ENCODE data around the gene AGAP1.

Gene AGAP1

DNA sequence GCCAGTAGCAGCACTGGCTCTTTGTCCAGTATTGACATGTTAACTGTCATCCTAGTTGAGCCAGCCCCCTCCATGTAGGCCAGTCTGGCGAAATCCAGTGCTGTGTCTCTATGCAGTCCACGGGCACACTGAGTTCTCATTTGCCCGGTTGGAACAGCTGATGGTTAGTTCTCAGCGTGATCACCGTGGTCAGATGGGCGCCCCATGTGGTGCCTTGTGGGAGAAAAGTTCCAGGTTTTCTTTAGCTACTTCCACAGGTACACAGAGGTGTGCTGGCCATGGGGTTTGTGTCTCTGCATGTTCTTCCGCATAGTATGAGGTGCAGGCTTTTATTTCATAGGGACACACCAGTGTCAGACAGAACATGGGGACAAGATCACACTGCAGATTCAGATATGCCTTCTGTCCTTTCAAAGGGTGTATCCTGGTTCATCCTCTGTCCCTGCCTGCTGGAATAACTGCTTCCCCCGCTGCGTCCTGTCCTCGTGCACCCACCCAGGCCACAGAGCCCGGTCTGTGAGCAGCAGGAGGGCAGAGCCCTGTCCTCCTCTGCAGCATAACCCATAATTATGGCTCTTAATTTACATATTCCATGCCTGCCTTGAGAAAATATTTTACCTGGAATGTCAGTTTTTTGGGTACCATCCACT lies 340.3 kb downstream of the AGAP1 start:
- no peak overlapping the region for H3K4me3 ChIP-seq (ENCODE audit: low read depth, low read length)

DNA sequence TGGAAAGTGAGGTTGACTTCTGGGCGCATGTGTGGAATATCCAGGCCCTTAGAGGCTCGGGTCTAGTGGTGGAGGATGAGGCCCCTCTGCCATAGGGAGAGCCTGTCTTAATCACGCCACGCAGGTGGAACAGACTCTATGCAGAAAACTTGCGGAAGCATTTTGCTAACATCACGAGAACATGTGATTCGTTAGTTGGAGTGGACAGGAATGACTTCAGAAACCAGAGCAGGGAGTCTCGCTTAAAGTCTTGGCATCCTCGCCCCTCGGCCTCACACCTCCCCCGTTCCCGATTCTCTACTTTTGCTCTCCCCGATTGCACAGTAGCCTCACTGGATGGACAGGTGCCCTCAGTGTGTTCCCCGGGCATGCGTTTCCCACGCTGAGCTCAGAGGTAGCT lies 340.9 kb downstream of the AGAP1 start:
- H3K4me3 ChIP-seq (ENCODE audit: low read depth, low read length): no peak overlapping the region

DNA sequence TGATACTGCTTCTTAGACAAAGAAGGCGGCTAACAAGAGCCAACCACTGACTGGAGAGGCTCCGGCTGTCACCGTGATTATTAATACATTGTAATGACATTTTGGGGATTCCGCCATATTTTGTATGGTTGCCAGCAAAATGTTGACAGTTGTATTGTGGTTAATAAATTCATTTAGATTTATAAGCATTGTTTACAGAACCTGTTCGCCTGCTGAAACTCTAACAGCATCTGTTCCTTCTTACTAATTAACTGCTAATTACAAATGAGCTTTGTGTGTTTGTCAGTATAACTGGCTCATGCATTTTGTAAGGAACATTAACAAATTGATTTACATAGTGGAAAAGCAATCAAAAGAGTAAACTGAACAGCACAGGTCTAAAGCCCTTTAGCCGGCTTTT lies 342.0 kb downstream of the AGAP1 start:
- H3K4me3 ChIP-seq (ENCODE audit: low read depth, low read length): no peak overlapping the region

DNA sequence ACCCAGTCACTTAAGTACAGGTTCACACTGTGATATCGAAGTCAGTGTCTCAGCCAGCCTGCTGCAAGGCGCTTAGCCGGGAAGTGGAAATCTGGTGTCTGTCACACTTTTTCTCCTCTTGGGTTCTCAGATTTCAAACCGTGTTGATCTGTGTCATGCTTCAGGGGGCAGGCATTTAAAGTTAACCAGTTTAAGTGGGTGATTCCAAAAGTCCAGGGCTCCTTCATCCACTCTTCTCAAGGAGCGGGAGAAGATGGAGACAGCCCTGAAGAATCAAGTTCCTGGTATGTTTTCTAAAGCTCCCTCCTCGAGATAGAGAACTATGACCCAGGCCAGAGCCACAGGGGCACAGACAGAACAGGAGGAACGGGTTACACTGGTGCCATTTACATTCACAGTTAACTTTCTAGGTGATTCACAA lies 342.7 kb downstream of the AGAP1 start:
- no peak overlapping the region for H3K4me3 ChIP-seq (ENCODE audit: low read depth, low read length)

DNA sequence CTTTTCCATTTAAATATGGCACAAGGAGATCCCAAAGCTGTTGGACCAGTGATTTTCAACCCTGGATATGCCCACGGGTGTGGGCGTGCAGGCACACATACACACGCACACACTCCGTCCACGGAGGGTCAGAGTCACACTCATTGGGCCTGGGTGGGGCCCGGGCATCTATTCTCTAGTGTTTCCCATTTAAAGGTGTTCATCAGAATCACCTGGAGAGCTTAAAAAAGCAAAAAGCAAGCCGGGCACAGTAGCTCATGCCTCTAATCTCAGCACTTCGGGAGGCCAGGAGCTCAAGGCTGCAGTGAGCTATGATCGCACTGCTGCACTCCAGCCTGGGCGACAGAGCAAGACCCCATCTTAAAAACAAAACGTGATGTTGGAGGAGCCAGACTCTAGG lies 345.4 kb downstream of the AGAP1 start:
- no peak overlapping the region for H3K4me3 ChIP-seq (ENCODE audit: low read depth, low read length)

DNA sequence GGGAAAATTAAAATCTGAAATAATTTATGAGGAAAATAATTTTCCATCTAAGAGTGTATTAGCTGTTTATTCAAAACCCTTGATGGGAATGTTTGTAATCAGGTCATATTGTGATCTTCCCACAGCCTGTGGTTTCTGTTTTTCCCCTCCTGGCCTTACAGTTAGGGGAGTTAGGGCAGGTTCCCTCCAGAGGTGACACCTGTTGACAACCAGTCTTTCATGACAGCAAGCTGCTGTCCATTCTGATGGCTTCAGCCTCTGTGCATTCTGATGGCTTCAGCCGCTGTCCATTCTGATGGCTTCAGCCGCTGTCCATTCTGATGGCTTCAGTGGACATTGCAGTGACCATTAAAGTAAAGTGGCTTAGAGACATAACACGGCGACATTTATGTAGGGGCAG lies 346.1 kb downstream of the AGAP1 start:
- no peak overlapping the region for H3K4me3 ChIP-seq (ENCODE audit: low read depth, low read length)

DNA sequence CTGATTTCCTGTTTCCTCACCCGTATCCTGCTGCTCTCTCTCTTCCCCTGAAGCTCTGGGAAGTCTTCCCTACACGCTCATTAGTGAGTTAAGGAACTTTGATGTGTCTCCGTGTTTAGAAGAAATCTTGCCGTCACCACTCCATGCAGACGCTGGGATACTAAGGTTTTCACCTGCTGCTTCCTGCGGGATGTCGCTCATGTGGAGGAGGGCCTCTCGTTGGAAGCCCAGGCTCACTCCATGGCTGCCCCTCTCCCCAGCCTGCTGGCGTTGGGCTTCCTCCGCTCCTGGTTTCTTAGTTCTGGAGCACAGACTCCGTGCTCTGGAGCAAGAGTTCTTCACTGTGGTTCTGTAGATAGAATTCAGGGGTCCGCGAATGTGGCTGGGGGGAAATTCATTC lies 348.0 kb downstream of the AGAP1 start:
- no peak overlapping the region for H3K4me3 ChIP-seq (ENCODE audit: low read depth, low read length)

DNA sequence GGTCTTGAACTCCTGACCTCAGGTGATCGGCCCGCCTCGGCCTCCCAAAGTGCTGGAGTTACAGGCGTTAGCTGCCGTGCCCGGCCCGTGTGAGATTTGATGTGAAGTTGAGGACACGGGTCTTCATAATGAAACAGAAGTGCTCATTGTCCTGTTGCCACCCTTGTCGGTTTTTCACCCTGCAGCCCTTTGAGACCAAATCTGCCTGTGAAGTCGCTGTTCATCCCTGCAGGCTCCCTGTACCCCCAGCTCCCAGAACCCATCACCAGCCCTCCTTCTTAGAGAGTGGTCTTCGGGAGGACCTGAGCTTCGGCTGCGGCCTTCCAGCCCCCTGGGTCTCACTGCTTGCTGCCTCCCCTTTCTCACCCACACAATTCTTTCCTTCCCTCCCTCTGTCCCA lies 349.1 kb downstream of the AGAP1 start:
- H3K4me3 ChIP-seq (ENCODE audit: low read depth, low read length): no peak overlapping the region

DNA sequence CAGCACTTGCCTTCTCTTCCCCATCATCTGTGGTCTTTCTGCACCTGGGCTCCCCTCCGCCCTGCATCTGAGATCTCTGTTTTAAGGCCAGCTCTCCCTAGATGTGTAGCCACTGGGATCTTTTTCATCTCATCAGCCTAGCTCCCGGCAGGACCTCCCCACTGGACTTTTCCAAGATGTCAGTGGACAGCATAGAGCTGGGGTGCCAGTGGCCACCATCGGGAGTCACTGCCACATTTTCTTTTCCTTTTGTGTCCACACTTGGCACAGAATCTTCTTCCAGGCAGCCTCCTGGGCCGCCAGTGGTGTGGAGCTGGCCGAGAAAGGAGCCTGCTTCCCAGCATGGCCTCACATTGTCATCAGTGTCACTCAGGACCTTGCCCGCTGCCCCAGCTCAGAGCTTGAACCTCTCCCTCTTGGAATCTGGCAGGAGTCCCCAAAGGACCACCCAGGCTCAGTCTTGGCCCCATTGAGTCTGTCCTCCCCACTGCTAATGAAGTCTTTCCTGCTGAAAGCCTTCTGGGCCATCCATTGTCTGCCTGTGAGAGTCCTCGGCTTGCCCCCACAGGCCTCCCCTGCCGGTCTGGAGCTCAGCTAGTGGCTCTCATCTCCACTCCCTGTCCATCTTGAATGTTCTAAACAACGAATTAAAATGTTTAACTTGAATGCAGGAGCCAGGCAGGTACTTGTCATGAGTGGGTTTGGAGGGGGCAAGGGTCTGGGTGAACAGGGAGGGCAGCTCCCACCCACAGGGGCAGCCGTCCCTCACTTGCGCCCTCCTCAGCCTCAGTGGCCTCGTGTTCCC lies 349.9 kb downstream of the AGAP1 start:
- no peak overlapping the region for H3K4me3 ChIP-seq (ENCODE audit: low read depth, low read length)

DNA sequence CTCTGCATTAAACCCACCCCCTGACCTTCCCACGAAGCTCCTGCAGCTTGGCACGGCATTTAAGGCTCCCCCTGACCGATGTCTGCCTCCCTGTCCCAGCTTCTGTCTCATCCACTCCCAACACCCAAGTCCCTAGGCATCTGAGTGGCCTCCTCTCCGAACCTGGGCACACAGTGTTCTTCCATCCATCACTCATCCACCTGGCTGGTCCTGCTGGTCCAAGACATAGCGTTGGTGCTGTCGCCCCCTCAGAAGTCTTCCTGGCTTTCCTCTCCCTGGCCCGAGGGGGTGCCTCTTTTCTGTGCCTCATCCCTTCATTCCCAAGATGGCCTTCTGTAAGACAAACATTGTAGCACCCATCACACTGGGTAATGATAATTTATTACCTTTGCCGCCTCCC lies 350.7 kb downstream of the AGAP1 start:
- H3K4me3 ChIP-seq (ENCODE audit: low read depth, low read length): no peak overlapping the region

DNA sequence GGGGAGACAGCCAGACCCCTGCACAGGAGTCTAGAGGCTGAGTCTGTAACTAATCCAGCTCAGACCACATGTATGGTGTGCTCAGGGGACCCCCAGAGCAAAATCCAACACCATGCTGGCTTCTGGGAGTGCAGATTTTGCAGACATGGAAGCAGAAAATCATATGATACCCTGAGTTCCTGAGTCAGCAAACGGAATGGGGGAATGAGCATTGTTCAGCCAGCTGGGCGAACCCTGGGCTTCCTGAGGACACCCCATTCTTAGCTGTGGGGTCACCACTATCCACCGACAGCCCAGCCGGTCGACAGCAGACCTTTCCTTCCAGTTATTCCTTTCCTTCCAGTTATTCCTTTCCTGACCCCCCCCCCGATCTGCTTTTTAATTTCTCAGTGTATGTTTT lies 351.4 kb downstream of the AGAP1 start:
- H3K4me3 ChIP-seq (ENCODE audit: low read depth, low read length): no peak overlapping the region

DNA sequence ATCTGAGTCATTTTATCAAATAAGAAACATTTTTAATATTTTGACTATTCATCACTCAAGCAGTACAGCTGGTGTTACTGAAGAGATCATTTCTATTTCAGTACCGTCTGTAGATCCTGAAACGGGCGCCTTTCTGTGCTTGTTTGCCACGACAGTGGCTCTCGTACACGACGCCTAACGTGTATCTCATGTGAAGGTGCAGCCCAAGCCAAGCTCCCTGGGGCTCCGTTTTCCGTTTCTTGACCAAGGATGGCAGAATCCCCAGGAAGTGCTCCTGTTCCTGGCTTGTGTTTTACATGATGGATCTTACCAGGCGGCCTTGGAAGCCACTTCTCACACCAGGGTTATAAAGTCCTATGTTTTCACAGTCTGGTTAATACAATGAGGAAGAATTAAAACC lies 353.7 kb downstream of the AGAP1 start:
- no peak overlapping the region for H3K4me3 ChIP-seq (ENCODE audit: low read depth, low read length)

DNA sequence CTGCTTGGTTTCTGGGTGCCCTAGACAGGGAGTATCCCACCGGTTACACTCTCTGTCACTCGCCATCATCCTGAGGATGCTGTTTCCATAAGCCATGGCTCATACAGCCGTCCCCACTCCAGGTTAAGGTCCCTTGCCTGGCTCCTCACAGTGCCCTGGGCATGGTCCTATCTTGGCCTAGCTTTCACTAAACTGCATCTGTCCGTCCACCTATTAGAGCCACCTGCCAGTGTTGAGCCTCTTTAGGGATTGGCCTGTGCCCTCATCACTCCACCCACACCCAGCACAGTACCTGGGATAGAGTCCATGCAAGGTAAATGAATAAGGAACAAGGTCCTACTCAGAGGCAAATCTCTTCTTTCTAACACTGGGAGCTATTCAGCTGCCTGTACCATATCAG lies 354.2 kb downstream of the AGAP1 start:
- no peak overlapping the region for H3K4me3 ChIP-seq (ENCODE audit: low read depth, low read length)

DNA sequence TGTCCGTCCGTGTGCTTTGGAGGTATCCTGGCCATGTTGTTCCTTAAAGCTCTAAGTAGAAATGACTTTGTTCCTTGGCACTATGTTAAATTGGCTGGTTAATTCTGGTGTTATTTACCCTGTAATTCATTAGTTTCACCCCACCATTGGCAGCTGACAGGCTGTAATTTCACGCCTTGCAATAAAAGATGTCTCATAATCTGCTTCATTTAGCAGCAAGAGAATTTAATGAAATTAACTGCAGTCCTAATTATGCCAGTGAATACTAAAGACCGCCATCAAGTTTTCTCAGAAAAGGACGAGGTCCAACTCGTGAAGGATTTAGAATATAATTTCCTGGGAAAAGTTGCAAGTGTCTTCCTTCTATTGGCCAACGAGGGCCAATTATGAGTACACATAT lies 355.1 kb downstream of the AGAP1 start:
- no peak overlapping the region for H3K4me3 ChIP-seq (ENCODE audit: low read depth, low read length)

DNA sequence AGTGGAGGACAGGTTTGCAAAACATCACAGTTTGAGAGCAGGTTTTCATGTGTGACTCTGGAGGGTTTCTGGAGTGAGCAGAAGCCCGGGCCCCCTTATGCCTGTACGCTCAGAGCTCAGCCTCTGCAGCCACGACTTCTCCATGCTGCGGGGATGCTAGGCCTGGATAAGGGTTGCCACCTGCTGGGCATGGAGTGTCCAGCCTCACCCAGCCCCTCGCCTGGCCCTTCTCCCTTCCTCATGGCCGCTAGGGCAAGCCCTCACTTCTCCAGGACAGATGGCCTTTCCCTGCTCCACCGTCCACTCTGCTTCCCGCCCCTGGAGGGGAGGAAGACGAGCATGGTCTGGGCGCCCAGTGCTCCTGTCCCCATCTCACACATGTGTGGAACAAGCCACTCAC lies 355.6 kb downstream of the AGAP1 start:
- no peak overlapping the region for H3K4me3 ChIP-seq (ENCODE audit: low read depth, low read length)

DNA sequence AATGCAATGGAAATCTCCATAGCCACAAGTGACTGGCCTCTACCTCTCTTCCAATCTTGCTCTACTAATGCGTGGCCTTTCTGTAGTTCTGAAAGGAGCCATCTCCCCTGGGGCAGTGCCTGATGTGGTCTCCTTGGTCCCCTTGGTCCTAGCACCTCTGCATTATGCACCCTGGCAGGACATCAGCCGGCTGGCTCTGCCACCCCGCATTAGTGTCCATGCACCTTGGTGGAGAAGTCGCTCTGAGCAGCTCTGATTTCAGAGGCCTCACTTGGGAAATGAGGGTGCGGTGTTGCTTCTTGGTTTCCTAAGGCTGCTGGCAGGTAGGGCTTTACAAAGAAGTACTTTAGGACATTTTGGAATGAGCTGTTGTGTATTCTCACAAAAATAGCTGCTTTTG lies 356.4 kb downstream of the AGAP1 start:
- H3K4me3 ChIP-seq (ENCODE audit: low read depth, low read length): no peak overlapping the region

DNA sequence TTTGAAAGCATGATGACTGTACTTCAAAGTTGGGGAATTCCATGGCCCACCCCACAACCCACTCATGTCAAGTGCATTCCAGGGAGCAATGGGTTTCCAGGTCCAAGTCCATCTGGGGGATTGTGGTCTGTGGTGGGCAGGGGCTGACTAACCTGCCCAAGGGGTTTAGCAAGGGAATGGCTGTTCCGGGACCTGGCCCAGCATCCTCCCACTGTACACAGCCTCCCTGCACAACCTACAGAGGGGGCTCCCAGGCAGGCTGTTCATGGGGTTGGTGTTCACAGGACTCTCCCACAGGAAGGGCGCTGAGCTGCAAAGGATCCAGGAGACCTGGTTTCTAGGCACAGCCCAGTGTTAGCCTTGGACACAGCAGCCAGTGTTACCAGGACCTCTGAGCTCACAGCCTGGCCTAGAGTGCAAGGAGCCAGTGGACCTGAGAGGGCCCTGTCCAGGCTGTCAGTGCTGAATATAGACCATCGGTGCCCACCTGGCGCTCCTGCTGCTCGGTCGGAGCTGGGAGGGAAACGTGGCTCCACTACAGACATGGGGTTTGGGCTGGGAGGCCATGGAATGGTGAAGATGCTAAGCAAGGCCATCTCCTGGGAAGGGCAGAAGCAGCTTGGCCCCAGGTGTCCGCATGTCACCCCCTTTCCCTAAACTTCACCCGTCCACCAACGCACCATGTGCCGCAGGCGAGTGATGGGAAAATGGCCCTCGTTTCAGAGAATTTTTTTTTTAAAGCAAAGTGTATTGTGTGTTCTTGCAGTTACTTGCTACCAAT lies 357.1 kb downstream of the AGAP1 start:
- H3K4me3 ChIP-seq (ENCODE audit: low read depth, low read length): no peak overlapping the region

DNA sequence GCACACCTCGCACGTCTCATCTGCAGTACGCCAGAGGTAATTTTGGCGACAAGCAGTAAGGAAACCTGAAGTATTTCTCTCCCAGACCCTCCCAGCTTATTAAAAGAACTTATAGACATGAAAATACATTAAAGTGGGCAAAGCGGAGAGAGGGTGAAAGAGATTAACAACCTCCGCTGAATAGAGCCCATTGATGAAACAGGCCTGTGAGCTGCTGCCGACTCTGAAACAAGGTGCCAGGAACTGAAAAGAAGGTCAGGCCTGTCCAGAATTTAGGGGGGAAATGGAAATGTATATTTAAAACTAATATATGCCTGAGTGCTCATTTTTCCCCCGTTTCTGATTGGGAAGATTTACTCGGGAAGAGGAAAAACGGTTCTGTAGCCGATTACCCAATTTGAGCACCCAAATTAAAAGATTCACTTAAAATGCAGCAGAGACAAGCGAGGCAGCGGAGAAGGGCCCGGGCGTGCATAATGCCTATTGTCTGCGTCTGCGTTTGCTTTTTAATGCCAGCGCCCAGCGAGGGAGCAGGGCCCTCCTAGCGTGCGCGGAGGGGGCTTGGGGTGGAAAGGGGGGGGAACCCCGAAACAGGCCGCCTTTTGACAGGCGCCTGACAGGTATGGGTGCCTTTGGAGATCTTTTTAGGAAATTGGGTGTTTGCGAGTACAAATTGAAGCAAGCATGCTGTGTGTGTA lies 358.1 kb downstream of the AGAP1 start:
- no peak overlapping the region for H3K4me3 ChIP-seq (ENCODE audit: low read depth, low read length)

DNA sequence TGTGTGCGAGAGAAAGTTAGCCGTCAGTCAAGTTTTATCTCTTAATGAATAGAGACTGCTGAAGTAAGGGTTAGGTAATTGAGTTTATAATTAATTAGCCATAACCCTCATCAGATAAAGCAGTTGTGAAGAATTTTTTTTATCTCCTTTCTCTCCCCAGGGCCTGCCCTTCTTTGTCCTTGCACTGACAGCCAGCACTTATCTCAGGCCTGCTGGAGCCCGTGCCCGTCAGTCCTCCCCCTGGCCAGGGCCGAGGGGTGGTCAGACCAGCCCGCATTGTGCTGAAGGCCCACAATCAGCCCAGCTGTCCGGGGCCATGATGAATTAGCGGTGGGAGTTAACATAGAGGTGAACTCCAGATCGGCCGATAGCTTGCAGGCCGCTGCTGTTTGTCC lies 358.7 kb downstream of the AGAP1 start:
- H3K4me3 ChIP-seq (ENCODE audit: low read depth, low read length): no peak overlapping the region

DNA sequence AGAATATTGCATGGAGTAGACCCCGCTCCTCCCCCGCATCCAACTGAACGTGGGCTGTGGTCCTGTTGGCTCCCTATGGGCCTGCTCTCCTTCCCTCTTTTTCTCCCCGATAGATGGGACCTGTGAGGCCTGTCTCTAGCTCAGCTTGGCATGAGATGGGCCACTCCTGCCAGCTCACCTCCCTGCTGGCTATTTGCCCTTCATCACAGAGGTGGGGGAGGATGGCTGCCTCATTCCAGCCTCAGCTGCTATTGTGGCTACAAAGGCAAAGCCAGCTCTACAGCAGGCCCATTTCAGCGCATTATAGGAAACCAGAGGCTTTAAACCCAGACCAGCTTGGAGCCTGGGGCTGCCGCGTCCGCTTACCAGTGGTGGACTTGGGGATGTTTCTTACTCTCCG lies 360.4 kb downstream of the AGAP1 start:
- H3K4me3 ChIP-seq (ENCODE audit: low read depth, low read length): no peak overlapping the region

DNA sequence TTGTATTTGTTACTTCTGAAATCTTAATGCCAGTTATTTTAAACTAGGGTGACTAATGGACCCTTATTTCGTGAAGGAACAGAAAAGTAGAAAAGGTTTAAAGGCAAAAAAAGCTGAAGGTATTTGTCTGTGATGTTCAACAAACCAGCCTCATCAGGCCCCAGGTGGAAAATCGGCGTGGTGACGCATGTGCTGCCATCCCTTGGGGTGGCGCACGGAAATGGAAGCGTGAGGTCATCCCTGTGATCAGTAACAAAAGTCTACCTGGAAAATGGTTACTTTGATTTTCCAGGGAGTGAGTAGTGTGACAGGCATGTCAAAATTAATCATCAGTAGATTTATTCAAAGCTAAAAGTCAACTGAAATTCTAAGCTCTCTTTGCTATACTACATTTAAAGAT lies 361.2 kb downstream of the AGAP1 start:
- no peak overlapping the region for H3K4me3 ChIP-seq (ENCODE audit: low read depth, low read length)

Data from iPS-11a (cell line).